ENCODE measurements around the gene AOX1. TPM values are rescaled to one million over a fixed set of nuclear protein-coding genes. Genes with fewer than 3 reads are reported as not detected.
"Not testable (repeated sequence)": the region's sequence is repeated elsewhere in the genome, so short reads cannot be mapped to it uniquely, and the experiment has no call there.

AOX1 gene
- total RNA-seq, 2 donors from 2014 or later = not detected

DNA sequence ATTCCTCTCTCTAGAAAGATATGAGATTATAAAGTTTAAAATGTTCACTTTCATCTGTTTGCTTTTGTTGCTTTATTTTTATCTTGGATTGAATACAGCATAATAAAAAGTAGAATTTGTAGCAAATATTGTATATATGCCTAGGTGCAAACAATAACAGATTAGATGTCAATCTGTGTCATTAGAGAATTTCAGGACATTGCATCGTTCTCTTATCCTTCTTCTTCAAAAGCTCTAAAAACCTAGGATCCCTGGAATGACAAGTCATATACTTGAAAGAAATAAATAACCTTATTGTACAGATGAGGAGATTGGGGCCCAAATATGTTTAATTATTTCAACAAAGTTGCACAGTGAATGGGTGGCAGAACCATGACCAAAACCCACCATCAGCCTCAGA is 123.1 kb downstream of the AOX1 start:
- Mint-ChIP-seq H3K27ac (no peak overlapping the region), H3K27me3 (peaks cover 10% of the 10 kb centered on the region), H3K4me1 (peaks cover 10% of the 10 kb centered on the region), H3K36me3 (ENCODE audit: low read depth) (no peaks in the 10 kb centered on the region), H3K4me3 (no peak overlapping the region)
- no peak for DNase-seq
- no peak for ATAC-seq
- no peaks in the 10 kb centered on the region for H3K9me3 ChIP-seq (ENCODE audit: control insufficient read depth, low read length, poor library complexity, severe bottlenecking)

DNA sequence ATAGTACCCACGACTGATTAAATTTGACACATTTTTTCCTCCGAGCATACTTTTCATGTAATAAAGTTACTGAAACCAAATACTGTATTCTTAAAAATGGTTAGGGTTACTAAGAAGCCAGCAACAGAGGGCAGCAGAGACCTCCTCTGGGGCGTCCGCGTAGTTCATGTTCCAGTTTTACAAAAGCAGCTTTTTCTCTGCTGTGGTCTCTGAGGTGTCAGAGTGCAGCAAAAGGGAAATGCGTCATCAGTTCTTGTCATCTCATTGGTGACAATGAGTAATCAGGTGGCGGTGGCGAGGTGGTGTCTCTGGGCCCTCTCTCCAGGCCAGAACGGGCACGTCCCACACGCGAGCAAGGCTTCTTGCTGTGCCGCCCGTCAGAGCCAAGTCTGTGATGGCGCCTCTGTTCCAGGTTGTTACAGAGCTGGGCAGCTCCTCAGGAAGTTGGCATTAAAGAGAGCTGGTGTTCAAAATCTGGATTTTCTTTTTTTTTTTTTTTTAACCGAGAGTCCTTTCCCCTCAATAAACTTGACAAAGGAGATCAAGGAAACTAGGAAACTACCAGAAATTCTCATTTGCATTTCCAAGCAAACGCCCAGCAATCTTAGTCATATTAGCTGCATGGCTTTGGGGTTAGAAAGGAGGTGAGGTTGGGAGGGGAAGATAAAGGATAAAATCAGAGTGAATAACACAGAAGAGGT is 127.3 kb downstream of the AOX1 start:
- peaks cover 12% of the 10 kb centered on the region for H3K27me3 Mint-ChIP-seq
- peak; percentile 99 for ATAC-seq
- peaks cover 8% of the 10 kb centered on the region for H3K4me1 Mint-ChIP-seq
- DNase-seq = peak; percentile 78 to 85 (median 84)
- H3K36me3 Mint-ChIP-seq (ENCODE audit: low read depth) = no peaks in the 10 kb centered on the region
- peak overlapping the region; percentile 76 for H3K4me3 Mint-ChIP-seq
- no peaks in the 10 kb centered on the region for H3K9me3 ChIP-seq (ENCODE audit: control insufficient read depth, low read length, poor library complexity, severe bottlenecking)
- peak overlapping the region; percentile 95 for H3K27ac Mint-ChIP-seq

DNA sequence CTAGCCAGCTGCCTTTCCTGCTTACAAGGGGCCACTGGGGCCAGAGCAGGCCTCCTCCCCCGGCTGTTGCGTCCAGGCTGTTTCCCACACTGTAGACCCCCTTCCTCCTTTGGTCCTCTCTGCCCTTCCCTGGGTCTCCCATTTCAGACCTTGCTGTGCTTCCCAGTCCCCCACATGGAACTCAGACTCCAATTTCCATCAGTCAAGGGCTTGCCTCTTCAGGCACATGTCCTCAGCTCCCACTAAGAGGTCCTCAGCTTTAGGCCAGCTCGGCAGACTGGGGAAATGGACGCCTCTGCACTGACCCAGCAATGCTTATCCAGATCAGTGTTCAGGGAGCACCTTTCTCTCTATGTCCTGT is 127.9 kb downstream of the AOX1 start:
- peak overlapping the region; percentile 95 for H3K27ac Mint-ChIP-seq
- no peak for DNase-seq
- peaks cover 8% of the 10 kb centered on the region for H3K4me1 Mint-ChIP-seq
- no peaks in the 10 kb centered on the region for H3K9me3 ChIP-seq (ENCODE audit: control insufficient read depth, low read length, poor library complexity, severe bottlenecking)
- H3K36me3 Mint-ChIP-seq (ENCODE audit: low read depth) = no peaks in the 10 kb centered on the region
- no peak for ATAC-seq
- peaks cover 12% of the 10 kb centered on the region for H3K27me3 Mint-ChIP-seq
- peak overlapping the region; percentile 76 for H3K4me3 Mint-ChIP-seq

DNA sequence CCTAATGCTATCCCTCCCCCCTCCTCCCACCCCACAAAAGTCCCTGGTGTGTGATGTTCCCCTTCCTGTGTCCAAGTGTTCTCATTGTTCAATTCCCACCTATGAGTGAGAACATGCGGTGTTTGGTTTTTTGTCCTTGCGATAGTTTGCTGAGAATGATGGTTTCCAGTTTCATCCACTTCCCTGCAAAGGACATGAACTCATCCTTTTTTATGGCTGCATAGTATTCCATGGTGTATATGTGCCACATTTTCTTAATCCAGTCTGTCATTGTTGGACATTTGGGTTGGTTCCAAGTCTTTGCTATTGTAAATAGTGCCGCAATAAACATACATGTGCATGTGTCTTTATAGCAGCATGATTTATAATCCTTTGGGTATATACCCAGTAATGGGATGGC is 129.2 kb downstream of the AOX1 start:
- peaks cover 12% of the 10 kb centered on the region for H3K27me3 Mint-ChIP-seq
- H3K9me3 ChIP-seq (ENCODE audit: control insufficient read depth, low read length, poor library complexity, severe bottlenecking); ATAC-seq; H3K36me3 Mint-ChIP-seq (ENCODE audit: low read depth); H3K27ac Mint-ChIP-seq; H3K4me1 Mint-ChIP-seq; H3K4me3 Mint-ChIP-seq; DNase-seq: not testable (repeated sequence)

DNA sequence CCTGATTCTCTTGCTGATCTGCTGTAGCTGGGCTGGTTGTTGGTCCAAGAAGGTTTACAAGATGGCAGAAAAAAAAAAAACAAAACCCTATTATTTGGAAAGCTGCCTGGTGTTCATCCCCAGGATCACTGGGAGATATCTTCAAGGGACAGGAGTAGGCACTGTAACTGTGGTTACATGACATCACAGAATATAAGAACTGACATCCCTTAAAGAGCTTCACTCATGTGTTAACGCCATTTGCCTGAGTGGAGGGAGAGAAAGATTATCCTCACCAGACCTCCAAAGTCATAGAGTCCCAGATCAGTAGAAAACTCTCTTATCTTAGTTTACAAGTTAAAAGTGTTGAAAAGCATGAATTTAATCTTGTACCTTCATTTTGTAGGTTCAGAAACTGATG is 130.6 kb downstream of the AOX1 start:
- peaks cover 5% of the 10 kb centered on the region for H3K27me3 Mint-ChIP-seq
- no peak overlapping the region for H3K4me3 Mint-ChIP-seq
- no peaks in the 10 kb centered on the region for H3K36me3 Mint-ChIP-seq (ENCODE audit: low read depth)
- ATAC-seq (no peak), DNase-seq (no peak)
- H3K27ac Mint-ChIP-seq = no peak overlapping the region
- peaks cover 8% of the 10 kb centered on the region for H3K4me1 Mint-ChIP-seq
- no peaks in the 10 kb centered on the region for H3K9me3 ChIP-seq (ENCODE audit: control insufficient read depth, low read length, poor library complexity, severe bottlenecking)

Other genes starting within 250 kb of the AOX1 start
- gene KCTD18, start 75.9 kb upstream of the AOX1 start, total RNA-seq = 10 to 100 TPM; 13.4 to 19.2 TPM
- gene SGO2, start 59.8 kb upstream of the AOX1 start, total RNA-seq = 1 to 10 TPM; 1.2 to 1.5 TPM
- gene BZW1, start 225.9 kb downstream of the AOX1 start, total RNA-seq = 100 to 1,000 TPM; 226 to 235 TPM

Measured in T-helper 17 cell (primary cell).